ENCODE measurements around the gene HOXC12.

The HOXC12 gene, protein sequence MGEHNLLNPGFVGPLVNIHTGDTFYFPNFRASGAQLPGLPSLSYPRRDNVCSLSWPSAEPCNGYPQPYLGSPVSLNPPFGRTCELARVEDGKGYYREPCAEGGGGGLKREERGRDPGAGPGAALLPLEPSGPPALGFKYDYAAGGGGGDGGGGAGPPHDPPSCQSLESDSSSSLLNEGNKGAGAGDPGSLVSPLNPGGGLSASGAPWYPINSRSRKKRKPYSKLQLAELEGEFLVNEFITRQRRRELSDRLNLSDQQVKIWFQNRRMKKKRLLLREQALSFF

DNA sequence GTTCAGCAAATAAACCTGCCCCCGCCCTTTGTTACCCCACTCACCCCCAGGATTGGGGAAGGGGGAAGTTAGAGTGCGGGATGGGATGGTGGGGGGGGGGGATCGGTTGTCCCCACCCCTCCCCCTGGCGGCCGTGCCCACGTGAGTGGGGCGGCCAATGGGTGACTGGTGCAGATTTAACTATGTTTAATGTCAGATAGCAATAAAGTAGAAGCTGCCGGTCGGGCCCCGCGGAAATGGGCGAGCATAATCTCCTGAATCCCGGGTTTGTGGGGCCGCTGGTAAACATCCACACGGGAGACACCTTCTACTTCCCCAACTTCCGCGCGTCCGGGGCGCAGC, at the start of gene HOXC12:
TSS of gene HOXC12 (plus strand) at position 210 of the 342 bp plus-strand sequence. CDS start at position 237, 27 bp downstream.
- no peak for DNase-seq (ENCODE audit: low read depth)

DNA sequence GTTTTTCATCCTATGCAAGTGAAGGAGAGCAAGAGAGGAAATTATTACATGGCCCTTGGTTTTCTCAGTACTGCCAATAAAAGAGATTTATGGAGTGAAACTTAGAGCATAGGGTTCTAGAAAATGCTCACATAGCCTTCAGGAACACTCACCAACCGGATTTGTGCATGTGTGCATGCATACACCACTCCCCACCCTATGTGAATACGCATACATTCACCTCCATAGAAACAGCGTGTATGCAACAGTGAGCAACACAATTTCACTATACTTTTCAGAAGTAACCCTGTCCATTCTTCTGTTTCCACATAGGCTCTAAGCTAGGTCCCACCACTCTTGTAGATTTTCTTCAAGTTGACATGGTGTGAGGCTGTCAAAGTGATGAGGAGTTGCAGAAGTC, 47.6 kb upstream of the HOXC12 start:
- DNase-seq (ENCODE audit: low read depth) = no peak

DNA sequence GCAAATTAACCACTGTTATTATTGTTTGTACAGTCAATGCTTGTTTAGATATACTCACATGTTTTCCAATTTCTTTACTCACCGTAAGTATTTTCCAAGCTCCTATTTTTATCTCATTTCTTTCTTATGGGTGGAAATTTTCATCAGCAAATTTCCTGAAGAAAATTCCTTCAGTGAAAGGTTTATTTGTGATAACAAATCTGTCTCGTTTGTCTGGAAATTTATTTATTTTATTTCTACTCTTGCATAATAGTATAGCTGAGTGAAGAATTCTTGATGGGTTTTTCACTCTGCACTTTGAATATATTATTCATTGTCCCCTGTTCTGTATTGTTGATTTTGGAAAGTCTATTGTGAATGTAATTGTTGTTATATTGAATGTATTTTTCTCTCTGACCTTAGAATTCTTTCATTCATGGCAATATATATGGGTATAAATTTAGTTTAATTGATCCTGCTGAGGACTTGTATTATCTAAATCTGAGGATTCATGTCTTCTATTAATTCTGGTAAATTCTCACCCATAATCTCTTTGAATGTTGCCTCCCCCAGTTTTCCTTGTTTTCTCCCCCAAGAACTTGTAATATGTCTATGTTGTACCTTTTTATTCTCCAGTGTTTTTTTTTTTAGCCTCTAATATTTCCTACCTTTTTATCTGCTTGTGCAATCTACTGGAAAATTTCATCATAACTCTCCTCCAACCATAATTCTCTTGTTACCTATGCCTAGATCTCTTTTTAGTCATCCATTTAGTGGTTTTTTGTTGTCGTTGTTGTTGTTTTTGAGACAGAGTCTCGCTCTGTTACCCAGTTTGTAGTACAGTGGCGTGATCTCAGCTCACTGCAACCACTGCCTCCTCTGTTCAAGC, 37.7 kb upstream of the HOXC12 start:
- DNase-seq (ENCODE audit: low read depth) = no peak

DNA sequence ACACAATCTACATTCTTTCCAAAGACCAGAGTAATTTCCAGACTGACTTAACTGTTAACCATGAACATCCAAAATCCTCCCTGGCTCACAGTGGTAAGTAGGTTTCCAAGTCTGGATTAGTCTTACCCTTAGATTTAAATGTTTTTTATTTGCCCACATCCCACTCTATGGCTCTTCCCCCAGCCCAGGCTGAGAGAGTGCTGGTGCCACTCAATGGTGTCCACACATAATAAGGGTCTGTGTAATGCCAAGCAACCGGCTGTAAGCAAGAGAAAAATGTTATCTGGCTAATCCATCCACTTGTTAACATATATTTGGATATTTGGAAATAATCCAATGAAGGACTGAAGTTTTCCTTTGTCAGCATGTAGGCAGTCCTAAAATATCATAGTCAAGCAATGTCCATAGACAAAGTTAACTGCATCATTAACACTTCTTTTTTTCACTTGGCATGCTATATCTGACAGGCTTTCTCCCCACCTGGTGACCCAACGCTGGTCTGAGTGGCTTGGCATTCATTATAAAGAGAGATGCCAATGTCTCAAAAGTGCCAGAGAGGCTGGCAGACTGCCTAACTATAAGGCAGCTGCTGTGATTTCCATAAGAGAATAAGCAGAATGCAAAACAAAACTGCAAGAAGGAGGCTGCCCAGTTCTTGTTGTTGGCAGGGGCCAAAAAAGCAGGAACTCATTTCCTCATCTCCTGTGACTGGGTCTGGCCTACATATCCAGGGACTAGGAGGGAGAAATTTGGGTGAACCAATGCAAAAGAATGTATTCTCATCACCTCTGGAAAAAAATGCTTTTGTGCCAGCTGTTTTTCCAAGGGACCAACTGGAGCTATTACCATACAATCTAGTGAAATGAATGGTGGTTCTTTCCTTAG, 29.9 kb upstream of the HOXC12 start:
- DNase-seq (ENCODE audit: low read depth) = no peak

DNA sequence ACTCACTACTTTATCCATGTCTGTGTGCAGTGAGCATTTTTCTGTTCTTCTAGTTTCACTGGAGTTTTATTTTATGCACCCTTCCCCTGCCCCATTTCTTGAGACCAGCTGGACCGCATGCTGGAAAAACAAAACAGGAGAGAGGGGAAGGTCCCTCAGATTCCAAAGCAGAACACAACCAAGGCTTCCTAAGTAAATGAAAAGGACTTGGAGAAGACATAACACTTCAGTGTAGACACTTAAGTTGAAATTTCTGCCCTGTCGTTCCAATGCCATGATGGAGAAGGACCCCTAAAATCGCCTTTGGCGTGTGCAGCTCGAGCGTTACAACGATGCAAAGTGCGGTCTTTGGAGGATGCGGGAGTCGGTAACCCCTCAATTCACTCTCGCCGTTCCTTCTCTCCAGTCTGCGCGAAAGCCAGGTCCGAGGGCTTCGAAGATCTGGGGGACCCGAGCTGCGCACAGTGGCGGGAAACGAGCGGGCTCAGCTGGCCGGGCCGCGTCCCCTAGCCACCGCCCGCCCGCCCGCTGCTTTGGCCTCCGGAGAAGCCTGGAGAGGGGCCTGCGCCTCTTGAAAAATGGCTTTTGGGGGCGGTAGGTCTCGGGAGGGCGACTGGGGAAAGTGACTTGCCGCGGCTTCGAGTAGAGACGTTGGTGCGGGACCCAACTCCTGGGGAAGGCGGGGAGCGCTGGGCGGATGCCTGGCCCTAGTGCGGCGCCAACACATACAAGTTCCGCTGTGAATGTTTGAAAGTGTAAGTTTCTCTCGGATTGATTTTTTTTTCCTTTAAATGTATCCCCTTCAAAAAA, 27.3 kb upstream of the HOXC12 start:
- no peak for DNase-seq (ENCODE audit: low read depth)

DNA sequence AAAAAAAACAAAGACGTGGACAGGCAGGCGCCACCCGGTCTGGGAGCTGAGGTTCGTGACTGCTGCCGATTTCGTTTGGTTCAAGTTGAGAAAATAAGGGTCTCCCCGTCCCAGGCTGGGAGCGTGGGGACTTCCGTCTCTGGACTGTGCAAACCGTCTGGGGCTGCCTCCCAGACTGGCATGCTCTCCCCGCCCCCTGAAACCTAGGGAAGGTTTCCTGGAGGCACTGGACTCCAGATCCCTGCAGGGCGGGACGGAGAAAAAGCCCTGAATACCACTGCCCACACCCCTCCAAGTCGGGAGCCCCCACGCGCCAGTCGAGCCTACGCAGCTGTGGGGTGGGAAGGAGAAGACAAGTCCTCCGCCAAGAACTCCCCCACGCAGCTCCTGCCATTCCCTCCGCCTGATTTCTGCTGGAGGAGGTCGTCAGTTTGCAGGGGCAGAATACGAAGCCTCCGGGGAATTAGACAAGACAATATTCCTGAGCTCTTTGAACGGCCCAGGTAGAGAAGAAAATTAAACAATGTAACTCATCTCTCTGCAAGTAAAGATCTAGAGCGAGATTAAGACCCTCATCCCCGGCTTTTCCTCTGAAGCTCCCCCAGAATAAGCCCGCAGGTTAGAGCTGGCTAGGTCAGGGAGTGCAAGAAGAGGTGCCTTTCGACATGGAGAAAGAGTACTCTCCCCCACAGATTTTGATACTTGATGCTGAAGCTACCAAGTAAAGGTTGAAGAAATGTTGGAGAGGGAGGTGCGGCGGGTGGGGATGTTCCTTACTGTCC, 26.5 kb upstream of the HOXC12 start:
- DNase-seq (ENCODE audit: low read depth) = no peak

DNA sequence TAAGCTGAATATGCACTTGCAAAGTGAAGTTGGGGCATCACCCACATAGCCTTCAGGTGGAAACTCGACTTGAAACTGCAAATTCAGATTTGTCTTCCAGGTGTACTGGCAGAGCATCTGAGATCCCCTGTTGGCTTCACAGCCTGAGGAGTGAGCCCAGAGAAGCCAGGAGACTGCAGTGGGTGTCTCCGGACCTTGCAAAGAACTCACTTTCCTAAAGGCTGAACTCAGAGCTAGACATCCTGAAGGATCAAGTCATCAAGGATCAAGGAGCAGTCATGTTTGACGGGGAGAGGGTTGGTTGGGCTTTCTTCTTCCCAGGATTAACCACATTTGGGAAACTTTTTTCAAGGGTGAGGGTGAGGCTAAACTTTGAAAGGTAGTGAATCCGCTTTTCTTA, 25.2 kb upstream of the HOXC12 start:
- DNase-seq (ENCODE audit: low read depth) = no peak

DNA sequence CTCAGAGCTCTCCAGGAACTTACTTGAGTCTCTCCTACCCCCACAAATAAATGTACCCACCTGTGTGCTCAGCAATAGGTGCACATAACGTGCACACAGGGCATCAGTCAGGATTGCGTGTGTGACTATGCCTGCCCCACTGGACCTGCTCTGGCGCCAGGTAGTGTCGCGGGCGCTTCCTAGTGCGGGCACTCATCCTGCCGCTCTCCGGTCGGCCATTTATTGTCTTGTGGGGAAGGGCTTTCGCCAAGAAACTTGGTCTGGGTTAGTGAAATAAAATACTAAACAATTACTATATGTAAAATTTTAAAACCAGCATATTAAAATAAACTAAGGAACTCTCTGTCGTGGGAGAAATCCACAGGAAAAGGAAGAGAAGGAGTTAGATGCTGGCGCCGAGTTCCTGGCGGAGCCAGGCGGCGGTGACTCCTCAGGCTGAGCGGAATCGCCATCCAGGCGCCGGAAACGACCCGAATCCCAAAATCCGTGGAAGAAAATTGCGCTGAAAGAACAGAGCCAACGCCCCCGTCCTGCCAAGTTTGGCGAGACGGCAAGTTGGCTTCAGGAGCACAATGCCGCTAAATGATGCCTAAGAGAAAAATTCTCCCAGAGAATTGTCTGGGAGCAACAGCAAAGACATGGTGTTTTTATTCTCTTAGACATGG, 24.0 kb upstream of the HOXC12 start:
- DNase-seq (ENCODE audit: low read depth) = no peak

DNA sequence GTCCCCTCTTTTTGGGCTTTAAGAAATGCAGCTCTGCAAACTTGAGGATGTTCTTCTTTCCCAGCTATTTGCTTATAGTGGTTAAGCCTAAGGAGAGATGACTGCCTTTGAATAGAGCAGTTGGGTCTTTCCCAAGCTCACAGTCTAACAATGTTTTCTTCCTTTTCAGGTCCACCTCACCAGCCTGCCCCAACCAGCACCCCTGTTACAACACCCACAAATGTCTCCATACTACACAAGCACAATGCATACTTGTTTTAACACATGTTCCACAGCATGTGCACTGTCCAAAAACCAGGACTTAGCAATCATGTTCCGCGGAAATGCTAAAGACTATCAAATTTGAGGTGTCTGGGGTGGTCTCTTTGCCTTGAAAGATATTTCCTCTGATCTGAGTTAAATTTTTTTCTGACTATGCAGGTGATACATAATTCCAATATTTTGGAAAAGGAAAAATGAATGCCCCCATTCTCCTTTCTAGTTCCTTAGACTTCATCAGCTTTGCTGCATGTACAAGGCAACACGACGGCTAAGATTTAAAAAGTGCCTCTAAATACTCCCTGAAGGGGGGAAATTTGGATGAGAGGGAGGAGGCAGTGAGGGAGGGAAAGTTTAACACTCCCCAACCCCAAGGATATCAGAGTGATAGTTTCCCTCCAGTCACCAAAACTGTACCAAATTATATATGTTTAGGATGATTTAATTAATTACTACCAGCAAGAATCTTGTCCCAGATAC, 22.7 kb upstream of the HOXC12 start:
- no peak for DNase-seq (ENCODE audit: low read depth)

DNA sequence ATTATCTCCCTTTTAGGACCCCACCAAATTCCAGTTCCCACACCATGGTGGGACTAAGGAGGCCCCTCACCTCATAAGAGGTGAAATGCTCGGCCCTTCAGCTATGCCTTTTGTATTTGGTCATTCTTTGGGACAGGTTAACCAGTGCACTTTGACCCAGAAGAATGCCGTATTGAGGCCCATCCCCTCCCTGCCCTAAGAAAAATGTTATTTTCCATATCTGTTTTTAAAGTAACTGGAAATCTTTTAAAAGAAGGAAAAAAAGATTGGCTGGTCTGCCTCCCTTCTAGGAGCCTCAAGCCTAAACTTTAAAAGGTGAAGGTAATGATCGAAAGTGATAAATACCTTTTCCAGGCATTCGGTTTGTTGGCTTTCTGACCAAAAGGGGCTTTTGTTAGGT, 21.8 kb upstream of the HOXC12 start:
- no peak for DNase-seq (ENCODE audit: low read depth)

DNA sequence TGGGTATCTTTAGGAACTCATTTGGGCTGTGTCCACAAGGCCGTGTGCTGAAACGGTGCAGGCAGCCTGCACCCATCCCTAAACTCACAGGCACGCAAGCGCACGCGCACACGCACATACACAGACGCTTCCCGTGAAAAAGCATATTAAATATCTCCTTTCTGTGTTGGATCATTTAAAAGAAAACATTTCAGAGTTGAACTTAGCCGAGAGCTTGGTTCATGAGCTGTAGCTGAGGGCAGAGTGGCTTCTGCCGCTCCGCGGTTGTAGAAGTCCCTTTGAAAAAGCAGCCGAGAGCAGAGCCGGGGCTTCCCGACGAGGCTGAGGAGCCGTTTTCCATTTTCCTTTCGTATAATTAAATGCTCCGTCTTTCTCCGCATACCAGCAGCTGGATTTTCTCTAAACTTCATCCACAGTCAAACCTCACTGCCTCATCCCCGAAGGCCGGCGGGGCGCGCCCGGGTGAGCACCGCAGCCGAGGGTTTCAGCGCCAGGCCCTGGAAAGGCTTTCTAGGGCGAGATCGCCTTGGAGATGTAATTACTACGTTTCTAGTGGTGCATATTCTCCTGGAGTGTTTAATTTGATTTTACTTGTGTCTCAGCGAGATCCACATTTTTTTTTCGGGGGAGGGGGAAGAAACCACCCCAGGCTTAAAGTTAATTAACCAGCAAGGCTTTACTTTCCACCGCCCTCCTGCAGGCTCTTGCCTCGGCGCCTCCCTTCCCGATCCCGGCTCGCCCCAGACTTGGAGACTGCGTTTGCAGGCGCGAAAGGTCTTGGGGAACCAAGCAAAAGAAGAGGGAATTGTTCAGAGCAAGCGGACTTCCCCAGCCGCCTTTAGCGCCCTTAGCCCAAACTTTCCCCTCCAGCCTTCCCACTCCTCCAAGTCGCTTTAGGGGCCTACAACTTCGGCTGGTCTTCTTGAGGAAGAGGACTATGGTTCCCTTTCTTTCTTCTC, 19.0 kb upstream of the HOXC12 start:
- no peak for DNase-seq (ENCODE audit: low read depth)

DNA sequence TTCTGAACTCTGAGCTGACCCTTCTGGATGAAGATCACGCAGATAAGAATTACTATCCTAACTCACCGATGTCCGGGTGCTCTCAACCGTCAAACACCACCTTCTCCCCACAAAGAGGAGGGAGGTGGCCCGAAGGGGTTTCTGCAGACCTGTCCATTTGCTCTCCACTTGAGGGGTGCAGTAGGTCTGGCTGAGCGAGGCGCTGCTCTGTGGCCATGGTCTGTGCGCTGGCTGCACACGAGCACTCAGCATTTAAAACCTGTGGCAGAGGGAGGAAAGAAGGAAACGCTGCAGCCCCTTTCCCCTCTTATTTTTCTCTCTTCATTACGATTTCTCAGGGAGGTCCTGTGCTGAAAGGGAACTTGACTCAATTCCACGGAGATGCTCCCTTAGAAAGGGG, 17.6 kb upstream of the HOXC12 start:
- no peak for DNase-seq (ENCODE audit: low read depth)

DNA sequence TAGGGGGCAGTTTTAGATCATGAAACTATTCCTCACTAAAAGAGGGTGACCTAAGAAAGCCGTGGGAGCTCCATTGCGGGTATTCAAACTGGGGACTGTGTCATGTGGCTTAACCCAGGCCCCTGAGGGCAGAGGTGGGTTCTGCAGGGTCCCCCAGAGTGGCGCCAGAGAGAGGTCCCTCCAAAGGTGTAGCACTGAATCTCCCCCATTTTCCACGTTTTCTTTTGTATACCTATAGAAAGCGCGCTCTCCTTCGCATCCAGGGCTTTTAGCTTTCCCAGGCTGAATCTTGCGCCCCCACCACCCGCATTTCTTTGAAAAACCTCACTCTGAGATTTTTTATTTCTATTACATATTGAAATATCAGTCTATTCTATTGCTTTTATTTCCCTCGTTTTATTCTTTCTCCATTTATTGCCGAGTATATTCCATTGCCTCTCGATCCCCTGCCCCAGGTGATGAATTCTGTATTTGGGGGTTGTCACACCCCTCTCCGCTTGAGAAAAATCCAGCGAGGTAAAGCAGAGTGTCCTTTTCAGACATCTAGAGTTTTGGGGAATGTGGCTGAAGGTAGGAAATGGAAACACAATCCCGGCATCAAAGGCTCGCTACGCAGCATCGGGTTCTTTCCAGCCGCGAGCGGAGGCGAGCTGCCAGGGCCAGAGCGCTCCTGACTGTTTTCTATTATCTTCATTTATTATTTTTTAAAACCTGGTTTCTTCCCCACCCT, 16.9 kb upstream of the HOXC12 start:
- no peak for DNase-seq (ENCODE audit: low read depth)

DNA sequence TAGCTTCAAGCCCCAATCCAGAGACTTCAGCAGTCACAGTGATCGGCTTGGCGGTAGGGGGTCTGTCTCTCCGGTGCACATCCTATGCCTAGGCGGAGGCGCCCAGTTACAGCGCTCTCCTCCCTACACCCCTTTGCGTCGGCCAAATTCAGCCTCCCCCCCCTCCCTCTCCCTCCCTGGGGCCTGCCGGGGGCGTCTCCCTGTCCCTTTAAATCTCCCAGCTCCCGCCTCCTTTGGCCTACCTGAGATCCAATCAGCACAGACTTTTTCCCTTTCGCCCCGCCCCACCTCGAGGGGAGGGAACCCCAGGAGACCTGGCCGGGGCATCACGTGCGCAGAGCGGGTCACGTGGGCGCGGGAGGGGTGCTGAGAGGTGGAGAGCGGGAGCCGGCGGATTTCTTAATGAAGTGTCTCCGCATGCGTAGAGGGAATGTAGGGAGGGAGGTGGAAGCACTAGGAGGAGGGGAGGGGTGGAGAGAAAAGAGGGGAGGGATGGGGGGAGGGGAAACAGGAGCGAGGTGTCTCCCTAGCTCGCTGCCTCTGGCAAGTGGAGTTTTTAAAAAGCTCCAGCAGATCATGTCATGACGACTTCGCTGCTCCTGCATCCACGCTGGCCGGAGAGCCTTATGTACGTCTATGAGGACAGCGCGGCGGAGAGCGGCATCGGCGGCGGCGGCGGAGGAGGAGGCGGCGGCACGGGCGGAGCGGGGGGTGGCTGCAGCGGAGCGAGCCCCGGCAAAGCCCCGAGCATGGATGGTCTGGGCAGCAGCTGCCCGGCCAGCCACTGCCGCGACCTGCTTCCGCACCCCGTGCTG, 16.2 kb upstream of the HOXC12 start, which contains the start of gene HOXC13:
TSS of gene HOXC13 (plus strand) at position 506 of the 815 bp plus-strand sequence. CDS start at position 582, 76 bp downstream.
- DNase-seq (ENCODE audit: low read depth) = no peak

DNA sequence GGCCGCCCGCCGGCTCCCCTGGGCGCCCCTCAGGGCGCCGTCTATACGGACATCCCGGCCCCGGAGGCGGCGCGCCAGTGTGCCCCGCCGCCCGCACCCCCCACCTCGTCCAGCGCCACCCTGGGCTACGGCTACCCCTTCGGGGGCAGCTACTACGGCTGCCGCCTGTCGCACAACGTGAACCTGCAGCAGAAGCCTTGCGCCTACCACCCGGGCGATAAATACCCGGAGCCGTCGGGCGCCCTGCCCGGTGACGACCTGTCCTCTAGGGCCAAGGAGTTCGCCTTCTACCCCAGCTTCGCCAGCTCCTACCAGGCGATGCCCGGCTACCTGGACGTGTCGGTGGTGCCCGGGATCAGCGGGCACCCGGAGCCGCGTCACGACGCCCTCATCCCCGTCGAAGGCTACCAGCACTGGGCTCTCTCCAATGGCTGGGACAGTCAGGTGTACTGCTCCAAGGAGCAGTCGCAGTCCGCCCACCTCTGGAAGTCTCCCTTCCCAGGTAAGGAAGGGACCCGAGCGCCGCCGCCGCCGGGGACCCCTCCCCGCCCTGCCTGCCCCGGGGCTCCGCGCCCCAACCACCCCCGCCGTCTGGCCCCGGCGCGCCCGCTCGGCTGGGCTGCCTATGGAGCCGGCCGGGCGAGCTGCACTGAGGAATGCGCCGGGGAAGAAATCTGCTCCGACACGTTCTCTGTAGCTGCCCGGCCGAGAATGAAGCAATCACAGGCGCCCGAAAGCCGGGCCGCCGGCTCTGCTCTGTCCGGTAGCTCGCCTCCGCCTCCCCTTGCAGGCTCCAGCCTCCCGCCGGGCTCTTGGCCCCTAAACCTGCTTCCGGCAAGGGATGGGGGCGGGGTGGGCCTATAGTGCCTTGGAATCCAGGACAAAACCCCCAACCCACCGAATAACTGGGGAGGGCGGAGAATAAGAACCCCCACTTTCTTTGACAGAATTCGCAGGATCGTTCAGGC, 15.3 kb upstream of the HOXC12 start:
- DNase-seq (ENCODE audit: low read depth) = no peak
